Measurements from ENCODE around the gene COL4A2. TPM values are rescaled to one million over a fixed set of nuclear protein-coding genes. Genes with fewer than 3 reads are reported as not detected.

COL4A2 gene
- total RNA-seq, 1 experiment from 2014 or later: 66.0 TPM

GRCh38 chr13:110555601-110556223 lies 248.6 kb downstream of the COL4A2 start:
- no peaks in the 10 kb centered on the region for H3K27me3 Mint-ChIP-seq (ENCODE audit: insufficient read depth, unreplicated experiment)
- intact Hi-C loops (cut with micrococcal nuclease): no loop called here
- H3K27ac Mint-ChIP-seq (ENCODE audit: low read depth, unreplicated experiment): no peak overlapping the region
- no TSS peak for BruUV-seq (replicated peaks)
- H3K9me3 Mint-ChIP-seq (ENCODE audit: unreplicated experiment): no peaks in the 10 kb centered on the region
- TF ChIP-seq, protein P1, sequence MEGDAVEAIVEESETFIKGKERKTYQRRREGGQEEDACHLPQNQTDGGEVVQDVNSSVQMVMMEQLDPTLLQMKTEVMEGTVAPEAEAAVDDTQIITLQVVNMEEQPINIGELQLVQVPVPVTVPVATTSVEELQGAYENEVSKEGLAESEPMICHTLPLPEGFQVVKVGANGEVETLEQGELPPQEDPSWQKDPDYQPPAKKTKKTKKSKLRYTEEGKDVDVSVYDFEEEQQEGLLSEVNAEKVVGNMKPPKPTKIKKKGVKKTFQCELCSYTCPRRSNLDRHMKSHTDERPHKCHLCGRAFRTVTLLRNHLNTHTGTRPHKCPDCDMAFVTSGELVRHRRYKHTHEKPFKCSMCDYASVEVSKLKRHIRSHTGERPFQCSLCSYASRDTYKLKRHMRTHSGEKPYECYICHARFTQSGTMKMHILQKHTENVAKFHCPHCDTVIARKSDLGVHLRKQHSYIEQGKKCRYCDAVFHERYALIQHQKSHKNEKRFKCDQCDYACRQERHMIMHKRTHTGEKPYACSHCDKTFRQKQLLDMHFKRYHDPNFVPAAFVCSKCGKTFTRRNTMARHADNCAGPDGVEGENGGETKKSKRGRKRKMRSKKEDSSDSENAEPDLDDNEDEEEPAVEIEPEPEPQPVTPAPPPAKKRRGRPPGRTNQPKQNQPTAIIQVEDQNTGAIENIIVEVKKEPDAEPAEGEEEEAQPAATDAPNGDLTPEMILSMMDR (IDR thresholded peaks at IDR 0.05; ENCODE audit: unreplicated experiment): no peak
- peaks cover 10% of the 10 kb centered on the region for H3K4me1 Mint-ChIP-seq (ENCODE audit: insufficient read depth, unreplicated experiment)
- ChIA-PET CTCF (no interaction called here), POLR2A (no interaction called here)
- no peaks in the 10 kb centered on the region for H3K36me3 Mint-ChIP-seq (ENCODE audit: insufficient read depth, unreplicated experiment)
- no peak for DNase-seq (ENCODE audit: unreplicated experiment)
- no peak overlapping the region for H3K4me3 Mint-ChIP-seq (ENCODE audit: unreplicated experiment)

DNA sequence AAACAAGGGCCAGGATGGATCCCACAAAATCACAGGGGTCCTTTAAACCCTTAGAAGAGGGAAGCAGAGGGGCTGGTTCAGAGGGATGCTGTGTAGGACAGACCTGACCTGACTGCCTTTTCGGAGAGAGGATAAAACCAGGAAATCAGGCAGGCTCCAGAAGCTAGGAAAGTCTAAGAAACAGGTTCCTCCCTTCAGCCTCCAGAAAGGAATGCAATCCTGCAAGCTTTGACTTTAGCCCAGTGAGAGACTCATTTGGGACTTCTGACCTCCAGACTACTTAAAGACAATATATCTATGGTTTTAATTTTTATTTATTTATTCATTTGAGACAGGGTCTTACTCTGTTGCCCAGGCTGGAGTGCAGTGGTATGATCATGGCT lies 249.1 kb downstream of the COL4A2 start:
- BruUV-seq (replicated peaks): no TSS peak
- ChIA-PET POLR2A (interaction anchor here (0.9 kb wide), 1 partner anchor 38 kb away, joined by 3 read pairs; no protein-coding TSS in a partner anchor), CTCF (no interaction called here)
- DNase-seq (ENCODE audit: unreplicated experiment): no peak
- H3K27me3 Mint-ChIP-seq (ENCODE audit: insufficient read depth, unreplicated experiment): no peaks in the 10 kb centered on the region
- intact Hi-C loops (cut with micrococcal nuclease): no loop called here
- no peaks in the 10 kb centered on the region for H3K36me3 Mint-ChIP-seq (ENCODE audit: insufficient read depth, unreplicated experiment)
- no peak overlapping the region for H3K27ac Mint-ChIP-seq (ENCODE audit: low read depth, unreplicated experiment)
- peaks cover 13% of the 10 kb centered on the region for H3K4me1 Mint-ChIP-seq (ENCODE audit: insufficient read depth, unreplicated experiment)
- no peaks in the 10 kb centered on the region for H3K9me3 Mint-ChIP-seq (ENCODE audit: unreplicated experiment)
- TF ChIP-seq, protein P1 (IDR thresholded peaks at IDR 0.05; ENCODE audit: unreplicated experiment): no peak
- H3K4me3 Mint-ChIP-seq (ENCODE audit: unreplicated experiment): no peak overlapping the region

- TF ChIP-seq, protein P1 (IDR thresholded peaks at IDR 0.05; ENCODE audit: unreplicated experiment): no peak
- Mint-ChIP-seq H3K27ac (ENCODE audit: low read depth, unreplicated experiment) (no peak overlapping the region), H3K9me3 (ENCODE audit: unreplicated experiment) (no peaks in the 10 kb centered on the region), H3K27me3 (ENCODE audit: insufficient read depth, unreplicated experiment) (no peaks in the 10 kb centered on the region), H3K36me3 (ENCODE audit: insufficient read depth, unreplicated experiment) (no peaks in the 10 kb centered on the region), H3K4me3 (ENCODE audit: unreplicated experiment) (no peak overlapping the region), H3K4me1 (ENCODE audit: insufficient read depth, unreplicated experiment) (peaks cover 13% of the 10 kb centered on the region)
- no peak for DNase-seq (ENCODE audit: unreplicated experiment)
- intact Hi-C loops (cut with micrococcal nuclease): no loop called here
- POLR2A ChIA-PET: interaction anchor here (0.9 kb wide), 1 partner anchor 39 kb away, joined by 3 read pairs; no protein-coding TSS in a partner anchor
- BruUV-seq (replicated peaks): no TSS peak
- CTCF ChIA-PET: no interaction called here
Measured at GRCh38 chr13:110557082-110557481, 250.0 kb downstream of the COL4A2 start.

DNA sequence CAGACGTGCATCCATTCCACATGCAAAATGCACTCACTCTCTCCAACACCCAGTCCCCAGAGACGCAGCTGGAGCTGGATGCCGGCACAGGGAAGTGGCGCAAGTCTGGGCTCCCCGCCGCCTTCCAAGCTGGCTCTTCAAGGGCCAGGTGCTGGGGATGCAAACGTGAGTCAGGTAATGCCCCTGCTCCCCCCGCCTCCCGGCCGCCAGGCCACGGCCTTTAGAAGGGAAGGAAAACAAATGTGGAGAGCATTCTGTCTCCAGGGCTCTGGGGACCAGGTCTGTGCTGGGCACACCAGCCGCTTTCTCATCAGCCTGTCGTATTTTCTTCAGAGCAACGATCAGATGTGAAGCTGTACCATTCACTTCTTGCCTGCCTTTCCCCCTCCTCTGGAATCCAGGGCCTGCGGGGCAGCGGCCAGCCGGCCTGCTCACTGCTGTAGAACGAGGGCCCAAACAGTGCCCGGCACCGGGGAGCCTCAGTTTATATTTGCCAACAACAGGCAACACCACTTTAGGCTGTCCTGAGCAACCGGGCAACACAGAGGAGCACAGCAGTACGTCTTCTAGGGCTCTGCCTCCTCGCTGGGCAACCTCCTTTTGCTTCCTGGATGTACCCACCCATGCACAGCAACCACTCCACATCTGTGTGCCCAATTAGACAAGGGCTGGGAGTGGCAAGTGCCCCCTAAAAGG lies 250.7 kb downstream of the COL4A2 start:
- Mint-ChIP-seq H3K27ac (ENCODE audit: low read depth, unreplicated experiment) (no peak overlapping the region), H3K27me3 (ENCODE audit: insufficient read depth, unreplicated experiment) (no peaks in the 10 kb centered on the region), H3K4me3 (ENCODE audit: unreplicated experiment) (no peak overlapping the region), H3K36me3 (ENCODE audit: insufficient read depth, unreplicated experiment) (no peaks in the 10 kb centered on the region), H3K4me1 (ENCODE audit: insufficient read depth, unreplicated experiment) (peaks cover 13% of the 10 kb centered on the region), H3K9me3 (ENCODE audit: unreplicated experiment) (no peaks in the 10 kb centered on the region)
- POLR2A ChIA-PET: no interaction called here
- DNase-seq (ENCODE audit: unreplicated experiment): no peak
- CTCF ChIA-PET: interaction anchor here (0.6 to 0.7 kb wide), 3 partner anchors 22 to 484 kb away, joined by 3 to 4 read pairs (median 4); no protein-coding TSS in a partner anchor
- BruUV-seq (replicated peaks): no TSS peak
- TF ChIP-seq, protein P1 (IDR thresholded peaks at IDR 0.05; ENCODE audit: unreplicated experiment): no peak
- intact Hi-C loops (cut with micrococcal nuclease): no loop called here
